ACC112 (cell line): ENCODE measurements around the gene ARHGEF12.

Source experiments
- H2AFZ ChIP-seq: fragments of 200-600 bp; sonication (generic); one replicate; pipeline ENCODE4 v1.6.0; 2017; ENCODE audit warnings: antibody characterized with exemption, low read length; ENCODE audit not compliant: unreplicated experiment
- H3K27ac ChIP-seq: fragments of 200-600 bp; sonication (generic); 2 replicates; pipeline ENCODE4 v1.5.1; 2014; ENCODE audit warnings: low read depth, mild to moderate bottlenecking, antibody characterized with exemption, low read length, moderate library complexity
- H3K27me3 ChIP-seq: fragments of 200-600 bp; sonication (generic); 2 replicates; pipeline ENCODE4 v1.6.1; 2014; ENCODE audit warnings: mild to moderate bottlenecking, antibody characterized with exemption, low read length, moderate library complexity, mixed read lengths; ENCODE audit not compliant: insufficient read depth
- H3K36me3 ChIP-seq: fragments of 200-600 bp; sonication (generic); 2 replicates; pipeline ENCODE4 v1.6.1; 2016; ENCODE audit warnings: mild to moderate bottlenecking, antibody characterized with exemption, low read length, moderate library complexity, mixed read lengths; ENCODE audit not compliant: insufficient read depth
- H3K4me1 ChIP-seq: fragments of 200-600 bp; sonication (generic); one replicate; pipeline ENCODE4 v1.6.1; 2016; ENCODE audit warnings: low read length, mixed read lengths; ENCODE audit not compliant: insufficient read depth, unreplicated experiment, control insufficient read depth
- H3K4me3 ChIP-seq: fragments of 200-600 bp; sonication (generic); 2 replicates; pipeline ENCODE4 v1.5.1; 2014; ENCODE audit warnings: mild to moderate bottlenecking, low read depth, low read length
- H3K79me2 ChIP-seq: fragments of 200-600 bp; sonication (generic); one replicate; pipeline ENCODE4 v1.6.0; 2016; ENCODE audit warnings: low read length; ENCODE audit not compliant: control insufficient read depth, unreplicated experiment, insufficient read depth

Gene ARHGEF12

GRCh38 chr11:120388261-120388660 lies 52.0 kb downstream of the ARHGEF12 start:
- Histone ChIP-seq H3K4me3 (no peak overlapping the region), H3K27ac (no peak overlapping the region), H2AFZ (no peak overlapping the region), H3K27me3 (no peaks in the 10 kb centered on the region), H3K36me3 (no peaks in the 10 kb centered on the region), H3K79me2 (peaks cover 87% of the 10 kb centered on the region), H3K4me1 (peaks cover 30% of the 10 kb centered on the region)

- Histone ChIP-seq H3K27ac (no peak overlapping the region), H3K36me3 (no peaks in the 10 kb centered on the region), H2AFZ (no peak overlapping the region), H3K4me1 (peaks cover 20% of the 10 kb centered on the region), H3K79me2 (peaks cover 79% of the 10 kb centered on the region), H3K27me3 (no peaks in the 10 kb centered on the region), H3K4me3 (no peak overlapping the region)
Observed at GRCh38 chr11:120389693-120390584, 53.7 kb downstream of the ARHGEF12 start.

GRCh38 chr11:120390585-120390922 lies 54.3 kb downstream of the ARHGEF12 start:
- Histone ChIP-seq H3K4me3 (no peak overlapping the region), H3K4me1 (peaks cover 14% of the 10 kb centered on the region), H3K27me3 (no peaks in the 10 kb centered on the region), H3K36me3 (no peaks in the 10 kb centered on the region), H3K79me2 (peaks cover 73% of the 10 kb centered on the region), H3K27ac (no peak overlapping the region), H2AFZ (no peak overlapping the region)

- no peak overlapping the region for H3K4me3 ChIP-seq
- no peak overlapping the region for H2AFZ ChIP-seq
- H3K27ac ChIP-seq, result no peak overlapping the region
- no peaks in the 10 kb centered on the region for H3K36me3 ChIP-seq
- H3K4me1 ChIP-seq, result peaks cover 7% of the 10 kb centered on the region
- peaks cover 72% of the 10 kb centered on the region for H3K79me2 ChIP-seq
- H3K27me3 ChIP-seq, result no peaks in the 10 kb centered on the region
Observed at GRCh38 chr11:120391292-120391691, 55.1 kb downstream of the ARHGEF12 start.

- H3K36me3 ChIP-seq, result no peaks in the 10 kb centered on the region
Observed at GRCh38 chr11:120391854-120392253, 55.6 kb downstream of the ARHGEF12 start.

GRCh38 chr11:120392314-120392713 lies 56.1 kb downstream of the ARHGEF12 start:
- Histone ChIP-seq H3K36me3 (no peaks in the 10 kb centered on the region), H3K27ac (no peak overlapping the region), H3K79me2 (peaks cover 72% of the 10 kb centered on the region), H3K27me3 (no peaks in the 10 kb centered on the region), H2AFZ (no peak overlapping the region), H3K4me1 (peaks cover 3% of the 10 kb centered on the region), H3K4me3 (no peak overlapping the region)

More at GRCh38 chr11:120391854-120392253, 55.6 kb downstream of the ARHGEF12 start:
- Histone ChIP-seq H3K4me3 (no peak overlapping the region), H3K27ac (no peak overlapping the region), H2AFZ (no peak overlapping the region), H3K27me3 (no peaks in the 10 kb centered on the region), H3K4me1 (peaks cover 1% of the 10 kb centered on the region), H3K79me2 (peaks cover 71% of the 10 kb centered on the region)

GRCh38 chr11:120392793-120393192 lies 56.6 kb downstream of the ARHGEF12 start:
- Histone ChIP-seq H3K27ac (no peak overlapping the region), H3K4me3 (no peak overlapping the region), H3K27me3 (no peaks in the 10 kb centered on the region), H3K4me1 (peaks cover 4% of the 10 kb centered on the region), H2AFZ (no peak overlapping the region), H3K79me2 (peaks cover 68% of the 10 kb centered on the region), H3K36me3 (no peaks in the 10 kb centered on the region)

GRCh38 chr11:120394119-120394518 lies 57.9 kb downstream of the ARHGEF12 start:
- peaks cover 70% of the 10 kb centered on the region for H3K79me2 ChIP-seq
- H3K27ac ChIP-seq, result no peak overlapping the region
- H3K4me1 ChIP-seq, result peaks cover 11% of the 10 kb centered on the region
- no peaks in the 10 kb centered on the region for H3K36me3 ChIP-seq
- H3K27me3 ChIP-seq, result no peaks in the 10 kb centered on the region
- H2AFZ ChIP-seq, result no peak overlapping the region
- no peak overlapping the region for H3K4me3 ChIP-seq

GRCh38 chr11:120395778-120396177 lies 59.6 kb downstream of the ARHGEF12 start:
- peaks cover 60% of the 10 kb centered on the region for H3K79me2 ChIP-seq

GRCh38 chr11:120398132-120398531 lies 61.9 kb downstream of the ARHGEF12 start:
- Histone ChIP-seq H3K36me3 (no peaks in the 10 kb centered on the region), H3K4me1 (peaks cover 27% of the 10 kb centered on the region), H3K27ac (no peak overlapping the region), H3K79me2 (peaks cover 57% of the 10 kb centered on the region), H2AFZ (no peak overlapping the region), H3K4me3 (no peak overlapping the region), H3K27me3 (no peaks in the 10 kb centered on the region)

More at GRCh38 chr11:120395778-120396177, 59.6 kb downstream of the ARHGEF12 start:
- Histone ChIP-seq H3K4me1 (peaks cover 23% of the 10 kb centered on the region), H3K27ac (no peak overlapping the region), H3K27me3 (no peaks in the 10 kb centered on the region), H3K36me3 (no peaks in the 10 kb centered on the region), H2AFZ (no peak overlapping the region), H3K4me3 (no peak overlapping the region)

GRCh38 chr11:120399307-120399706 lies 63.1 kb downstream of the ARHGEF12 start:
- H3K27me3 ChIP-seq, result no peaks in the 10 kb centered on the region
- H3K4me1 ChIP-seq, result peaks cover 27% of the 10 kb centered on the region
- H3K79me2 ChIP-seq, result peaks cover 60% of the 10 kb centered on the region
- H3K27ac ChIP-seq, result no peak overlapping the region
- no peak overlapping the region for H3K4me3 ChIP-seq
- H2AFZ ChIP-seq, result no peak overlapping the region
- H3K36me3 ChIP-seq, result no peaks in the 10 kb centered on the region
